Middle frontal gyrus (tissue), 1 donor: ENCODE measurements around the gene CDKAL1.

Experiments
- DNase-seq: peaks from one replicate; pipeline ENCODE4 v3.0.0-alpha.2; 2015; ENCODE audit warnings: low spot score; ENCODE audit errors: extremely low spot score

Gene CDKAL1

DNA sequence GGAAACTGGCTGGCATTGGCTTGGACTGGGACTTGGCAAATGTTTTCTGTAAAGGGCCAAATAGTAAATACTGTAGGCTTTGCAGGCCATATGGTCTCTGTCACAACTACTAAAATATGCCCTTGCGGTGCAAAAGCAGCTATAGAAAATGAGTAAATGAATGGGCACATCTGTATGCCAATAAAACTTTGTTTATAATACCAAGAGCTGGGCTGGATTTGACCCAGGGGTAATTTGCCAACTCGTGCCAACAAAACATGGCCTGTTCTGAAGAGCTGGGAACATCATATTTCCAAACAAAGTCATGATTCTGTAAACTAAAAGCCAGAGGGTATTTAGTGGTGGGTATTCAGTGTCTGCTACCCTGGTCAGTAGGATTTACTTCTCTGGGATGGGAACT lies 739.2 kb downstream of the CDKAL1 start:
- DNase-seq, result no peak

DNA sequence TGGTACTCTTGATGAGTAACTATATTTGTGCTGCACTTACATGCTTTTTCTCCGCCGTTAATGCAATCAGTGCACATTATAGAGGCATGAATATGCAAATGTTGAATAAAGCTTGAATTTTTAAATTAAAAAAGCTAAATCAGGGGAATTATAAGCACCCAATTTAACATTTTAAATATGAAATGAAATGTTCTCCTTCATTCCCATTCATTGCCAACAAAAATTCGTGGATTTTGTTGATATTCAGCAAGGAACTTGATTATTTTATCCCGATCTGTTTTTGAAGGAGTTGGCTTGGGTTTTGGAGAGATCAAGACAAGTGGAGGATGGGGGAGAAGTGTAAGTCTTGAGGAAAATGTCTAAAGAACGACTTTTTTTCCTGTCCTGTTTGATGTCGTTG lies 740.6 kb downstream of the CDKAL1 start:
- DNase-seq, result no peak

DNA sequence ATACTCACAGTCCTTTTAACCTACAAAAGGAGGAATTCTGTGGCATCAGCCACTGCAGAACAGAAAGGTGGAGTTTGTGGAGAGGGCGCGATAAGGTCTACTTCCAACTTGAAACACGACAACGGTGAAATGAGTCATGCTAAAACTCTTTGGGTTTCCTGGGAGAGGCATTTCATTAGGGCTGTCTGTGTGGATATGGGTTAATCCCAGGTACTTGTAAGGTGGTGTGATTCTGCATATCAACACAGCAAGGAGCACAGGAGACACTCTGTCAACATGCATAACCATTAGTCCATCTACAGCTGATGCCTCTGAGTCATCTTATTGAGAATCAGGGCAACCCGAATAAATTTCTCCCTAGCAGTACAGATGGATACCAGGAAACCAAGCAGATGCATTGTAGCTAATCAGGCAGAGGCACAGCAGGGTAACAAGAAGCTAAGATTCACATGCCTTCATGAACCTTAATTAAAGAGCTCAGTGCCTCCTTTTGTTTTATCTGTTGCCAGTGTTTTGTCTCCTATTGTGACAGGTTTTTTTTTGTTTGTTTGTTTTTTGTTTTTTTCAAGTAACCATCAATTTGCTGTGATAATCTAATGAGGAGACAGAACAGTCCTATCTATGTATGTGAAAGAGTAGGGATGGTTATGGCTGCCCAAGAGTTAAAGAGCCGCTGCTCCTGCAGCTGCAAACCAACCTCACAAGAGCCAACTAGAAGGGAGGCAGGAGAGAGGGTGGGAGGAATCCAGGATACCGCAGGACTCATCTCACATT lies 743.5 kb downstream of the CDKAL1 start:
- DNase-seq, result no peak

DNA sequence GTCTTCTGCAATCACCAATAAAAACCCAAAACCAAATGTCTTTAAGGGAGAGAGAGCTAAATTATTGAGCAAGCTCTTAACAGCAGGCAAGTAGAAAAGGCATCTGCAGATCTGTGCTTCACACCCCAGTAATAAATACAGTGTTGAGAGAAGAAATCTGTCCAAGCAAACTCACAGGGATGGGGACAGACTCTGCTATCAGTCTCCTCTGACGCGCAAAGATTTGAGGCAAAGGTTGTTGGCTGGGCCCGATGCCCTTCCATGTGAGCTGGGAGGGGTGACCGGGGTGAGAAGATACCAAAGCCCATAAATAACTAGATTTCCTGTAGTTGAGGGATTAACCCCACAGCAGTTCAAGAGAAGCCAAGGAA lies 744.1 kb downstream of the CDKAL1 start:
- DNase-seq, result no peak

DNA sequence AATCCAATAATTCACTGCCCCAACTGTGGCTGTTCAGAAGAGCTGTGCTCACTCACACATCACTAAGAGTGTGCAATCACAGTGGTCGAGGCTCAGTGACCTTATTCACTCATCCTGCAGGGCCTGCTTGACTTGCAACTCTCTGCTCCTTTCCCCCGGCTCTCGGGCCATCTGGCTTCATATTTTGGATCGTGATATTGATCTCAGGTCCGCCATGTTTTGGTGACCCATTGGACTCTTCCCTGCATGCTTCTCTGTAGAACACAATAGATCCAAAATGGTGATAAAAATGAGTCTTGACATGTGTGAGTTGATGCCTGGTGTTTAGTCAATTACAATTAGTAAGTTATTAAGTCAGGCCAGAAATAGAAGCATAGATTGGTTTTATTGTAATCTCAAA lies 745.4 kb downstream of the CDKAL1 start:
- no peak for DNase-seq

DNA sequence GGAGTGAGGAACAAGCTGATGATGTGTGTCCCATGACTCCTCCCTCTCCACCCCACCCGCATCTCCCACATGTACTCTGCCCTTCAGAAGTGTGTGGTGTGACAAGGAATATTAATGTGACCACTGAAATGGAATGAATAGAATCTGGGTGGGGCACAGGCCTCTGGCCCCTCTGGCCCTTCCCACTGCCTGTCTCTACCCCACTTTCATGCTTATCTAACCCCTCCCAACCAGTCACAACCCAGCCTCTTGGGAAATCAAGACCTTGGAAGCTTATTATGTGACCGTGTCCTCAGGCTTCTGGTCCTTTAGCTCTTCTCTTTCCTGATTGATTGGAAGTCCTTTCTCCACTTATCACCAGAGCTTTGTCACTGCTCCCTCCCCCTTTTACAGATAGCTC lies 747.1 kb downstream of the CDKAL1 start:
- DNase-seq, result no peak
